ENCODE measurements around the gene CFAP77.

DNA sequence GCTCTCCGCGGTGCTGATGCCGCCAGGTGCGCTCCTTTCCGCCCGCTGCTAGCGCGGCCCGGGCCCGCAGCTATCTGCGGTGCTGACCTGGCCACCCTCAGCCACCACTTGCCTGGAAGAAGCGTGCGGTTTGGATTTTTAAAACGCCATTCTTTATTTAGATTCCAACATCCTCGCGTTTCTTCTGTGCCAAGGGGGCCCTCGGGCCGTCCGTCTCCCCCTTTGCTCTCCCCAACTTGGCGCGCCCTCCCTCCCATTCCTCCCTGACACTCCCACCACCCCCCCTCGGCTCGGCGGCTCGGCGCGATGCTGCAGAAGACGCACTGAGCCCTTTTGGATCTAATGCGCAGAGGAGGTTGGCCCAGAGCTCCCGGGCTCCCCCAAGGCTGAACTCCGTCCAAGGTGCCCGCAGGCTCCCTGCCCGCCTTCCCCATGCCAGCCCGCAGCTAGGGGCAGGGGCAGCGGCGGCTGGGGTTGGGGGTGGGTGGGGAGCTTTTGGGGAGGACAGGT is 172.3 kb downstream of the CFAP77 start, which contains the start of gene BARHL1:
- TF ChIP-seq, protein P1, sequence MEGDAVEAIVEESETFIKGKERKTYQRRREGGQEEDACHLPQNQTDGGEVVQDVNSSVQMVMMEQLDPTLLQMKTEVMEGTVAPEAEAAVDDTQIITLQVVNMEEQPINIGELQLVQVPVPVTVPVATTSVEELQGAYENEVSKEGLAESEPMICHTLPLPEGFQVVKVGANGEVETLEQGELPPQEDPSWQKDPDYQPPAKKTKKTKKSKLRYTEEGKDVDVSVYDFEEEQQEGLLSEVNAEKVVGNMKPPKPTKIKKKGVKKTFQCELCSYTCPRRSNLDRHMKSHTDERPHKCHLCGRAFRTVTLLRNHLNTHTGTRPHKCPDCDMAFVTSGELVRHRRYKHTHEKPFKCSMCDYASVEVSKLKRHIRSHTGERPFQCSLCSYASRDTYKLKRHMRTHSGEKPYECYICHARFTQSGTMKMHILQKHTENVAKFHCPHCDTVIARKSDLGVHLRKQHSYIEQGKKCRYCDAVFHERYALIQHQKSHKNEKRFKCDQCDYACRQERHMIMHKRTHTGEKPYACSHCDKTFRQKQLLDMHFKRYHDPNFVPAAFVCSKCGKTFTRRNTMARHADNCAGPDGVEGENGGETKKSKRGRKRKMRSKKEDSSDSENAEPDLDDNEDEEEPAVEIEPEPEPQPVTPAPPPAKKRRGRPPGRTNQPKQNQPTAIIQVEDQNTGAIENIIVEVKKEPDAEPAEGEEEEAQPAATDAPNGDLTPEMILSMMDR (IDR thresholded peaks at IDR 0.05; ENCODE audit: low read depth, low read length): no peak
- TF ChIP-seq POLR2A (IDR thresholded peaks at IDR 0.05; ENCODE audit: extremely low read depth, insufficient read length) (no peak), MYC (IDR thresholded peaks at IDR 0.05; ENCODE audit: low read depth, low read length) (no peak)

Measured in NB4 (cell line).